WTC11 (cell line): ENCODE results near the gene OR4M2. TPM values are rescaled to one million over a fixed set of nuclear protein-coding genes. Genes with fewer than 3 reads are reported as not detected.
"Not testable (repeated sequence)": the region's sequence is repeated elsewhere in the genome, so short reads cannot be mapped to it uniquely, and the experiment has no call there.

Experiments used
- ATAC-seq: fragments of 200-7000 bp; cut with Tn5 transposase; 2 replicates; pipeline ENCODE4 v1.10.0; 2021; ENCODE audit warnings: mild to moderate bottlenecking, moderate library complexity
- Bru-seq: library from RNA; stranded (reverse); fragments of 400-500 nt; gene quantifications from one replicate; lab custom pipeline; 2021; lab: Mats Ljungman, UMichigan
- CTCF ChIA-PET: fragments of 300-600 bp; sonication (Branson Sonifier 250); formaldehyde crosslinking; loops from one replicate; lab custom pipeline; 2021; ENCODE audit warnings: antibody characterized with exemption; lab: Charles Lee
- POLR2A ChIA-PET: fragments of 350-600 bp; sonication (Branson Sonifier 250); formaldehyde crosslinking; loops from one replicate; lab custom pipeline; 2021; ENCODE audit warnings: antibody characterized with exemption; lab: Charles Lee
- DNase-seq: peaks from one replicate; pipeline ENCODE4 v3.0.0; 2021; ENCODE audit warnings: low spot score
- H3K27ac Mint-ChIP-seq: 2 replicates; pipeline ENCODE4 v1.8.0; 2021; ENCODE audit warnings: mixed read lengths
- H3K27me3 Mint-ChIP-seq: 2 replicates; pipeline ENCODE4 v1.8.0; 2021; ENCODE audit warnings: low read depth, mild to moderate bottlenecking, moderate library complexity, mixed read lengths
- H3K36me3 Mint-ChIP-seq: 2 replicates; pipeline ENCODE4 v1.8.0; 2021; ENCODE audit warnings: mixed read lengths
- H3K4me1 Mint-ChIP-seq: 2 replicates; pipeline ENCODE4 v1.8.0; 2022; ENCODE audit warnings: mixed read lengths
- H3K4me3 Mint-ChIP-seq: 2 replicates; pipeline ENCODE4 v1.8.0; 2021; ENCODE audit warnings: mild to moderate bottlenecking, moderate library complexity, mixed read lengths
- H3K9me3 Mint-ChIP-seq: 2 replicates; pipeline ENCODE4 v1.8.0; 2021; ENCODE audit warnings: mixed read lengths
- long read RNA-seq, 3 experiments: library from RNA in 1 of 3; library from capped mRNA in 1 of 3; library from polyadenylated mRNA in 1 of 3; unstranded in 2 of 3; stranded (forward) in 1 of 3; transcript quantifications; one replicate each; pipeline ENCODE4 v2.0.0, GENCODE V29; 2021
- total RNA-seq: library from RNA; stranded (reverse); gene quantifications from 3 replicates; pipeline ENCODE4 v1.2.3, GENCODE V29; 2021

The OR4M2 gene, protein sequence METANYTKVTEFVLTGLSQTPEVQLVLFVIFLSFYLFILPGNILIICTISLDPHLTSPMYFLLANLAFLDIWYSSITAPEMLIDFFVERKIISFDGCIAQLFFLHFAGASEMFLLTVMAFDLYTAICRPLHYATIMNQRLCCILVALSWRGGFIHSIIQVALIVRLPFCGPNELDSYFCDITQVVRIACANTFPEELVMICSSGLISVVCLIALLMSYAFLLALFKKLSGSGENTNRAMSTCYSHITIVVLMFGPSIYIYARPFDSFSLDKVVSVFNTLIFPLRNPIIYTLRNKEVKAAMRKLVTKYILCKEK
- total RNA-seq: not detected in 3 replicates
- not detected for Bru-seq, nascent RNA
- long read RNA-seq, experiment 1: 0 reads
- long read RNA-seq, experiment 2: 0 reads
- long read RNA-seq, experiment 3: 0 reads

DNA sequence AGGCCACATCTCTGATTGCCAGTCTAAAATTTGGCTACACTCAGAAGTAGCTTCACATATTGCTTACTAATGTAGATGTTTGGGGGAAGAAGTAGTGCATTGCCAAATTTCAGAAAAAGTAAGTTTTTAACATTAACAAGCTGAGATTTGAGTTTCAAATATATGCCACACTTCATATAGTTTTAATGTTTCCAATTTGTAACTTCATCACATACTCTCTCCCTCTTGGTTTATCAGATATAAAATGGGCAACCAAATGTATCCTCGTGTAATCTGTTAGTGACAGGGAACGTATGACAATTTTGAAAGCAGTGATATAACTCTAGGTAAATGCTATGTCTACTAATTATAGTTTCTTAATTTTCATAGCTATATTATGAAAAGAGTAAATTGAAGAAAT is at the start of gene OR4M2:
Gene OR4M2, plus strand, starts transcription at position 301 of the 400 bp plus-strand sequence. Its CDS starts 98 bp downstream, at position 399.
- H3K4me3 Mint-ChIP-seq, ATAC-seq, DNase-seq, H3K27me3 Mint-ChIP-seq, H3K4me1 Mint-ChIP-seq, H3K9me3 Mint-ChIP-seq, CTCF ChIA-PET, H3K36me3 Mint-ChIP-seq, POLR2A ChIA-PET, H3K27ac Mint-ChIP-seq: not testable (repeated sequence)

DNA sequence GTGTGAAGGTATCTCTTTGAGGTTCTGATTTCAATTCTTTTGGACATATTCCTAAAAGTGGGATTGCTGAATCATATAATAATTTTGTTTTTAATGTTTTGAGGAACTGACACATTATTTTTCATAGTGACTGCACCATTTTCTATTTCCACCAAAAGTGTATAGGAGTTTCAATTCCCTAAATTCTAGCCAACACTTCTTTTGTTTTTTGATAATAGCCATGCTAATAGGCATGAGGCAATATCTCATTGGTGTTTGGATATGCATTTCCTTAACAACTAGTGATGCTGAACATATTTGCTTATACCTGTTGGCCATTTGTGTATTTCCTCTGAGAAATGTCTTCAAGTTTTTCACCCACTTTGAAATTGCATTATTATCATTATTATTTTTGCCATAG is 11.1 kb upstream of the OR4M2 start:
- H3K36me3 Mint-ChIP-seq, H3K27me3 Mint-ChIP-seq, ATAC-seq, H3K4me1 Mint-ChIP-seq, H3K9me3 Mint-ChIP-seq, DNase-seq, H3K27ac Mint-ChIP-seq, CTCF ChIA-PET, POLR2A ChIA-PET, H3K4me3 Mint-ChIP-seq: not testable (repeated sequence)

DNA sequence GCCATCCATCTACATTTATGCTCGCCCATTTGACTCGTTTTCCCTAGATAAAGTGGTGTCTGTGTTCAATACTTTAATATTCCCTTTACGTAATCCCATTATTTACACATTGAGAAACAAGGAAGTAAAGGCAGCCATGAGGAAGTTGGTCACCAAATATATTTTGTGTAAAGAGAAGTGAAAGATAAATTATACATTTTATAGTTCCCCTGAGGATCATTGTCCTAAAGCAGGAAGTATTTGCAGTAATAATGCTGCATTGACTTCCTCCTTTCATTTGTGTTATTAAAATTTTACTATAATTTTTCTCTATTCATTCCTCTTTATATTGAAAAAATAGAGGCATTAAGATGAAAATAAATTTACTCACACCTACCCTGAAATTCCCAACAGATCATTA is 1.1 kb downstream of the OR4M2 start:
- CTCF ChIA-PET, ATAC-seq, H3K4me3 Mint-ChIP-seq, H3K27me3 Mint-ChIP-seq, DNase-seq, POLR2A ChIA-PET, H3K27ac Mint-ChIP-seq, H3K9me3 Mint-ChIP-seq, H3K4me1 Mint-ChIP-seq, H3K36me3 Mint-ChIP-seq: not testable (repeated sequence)

DNA sequence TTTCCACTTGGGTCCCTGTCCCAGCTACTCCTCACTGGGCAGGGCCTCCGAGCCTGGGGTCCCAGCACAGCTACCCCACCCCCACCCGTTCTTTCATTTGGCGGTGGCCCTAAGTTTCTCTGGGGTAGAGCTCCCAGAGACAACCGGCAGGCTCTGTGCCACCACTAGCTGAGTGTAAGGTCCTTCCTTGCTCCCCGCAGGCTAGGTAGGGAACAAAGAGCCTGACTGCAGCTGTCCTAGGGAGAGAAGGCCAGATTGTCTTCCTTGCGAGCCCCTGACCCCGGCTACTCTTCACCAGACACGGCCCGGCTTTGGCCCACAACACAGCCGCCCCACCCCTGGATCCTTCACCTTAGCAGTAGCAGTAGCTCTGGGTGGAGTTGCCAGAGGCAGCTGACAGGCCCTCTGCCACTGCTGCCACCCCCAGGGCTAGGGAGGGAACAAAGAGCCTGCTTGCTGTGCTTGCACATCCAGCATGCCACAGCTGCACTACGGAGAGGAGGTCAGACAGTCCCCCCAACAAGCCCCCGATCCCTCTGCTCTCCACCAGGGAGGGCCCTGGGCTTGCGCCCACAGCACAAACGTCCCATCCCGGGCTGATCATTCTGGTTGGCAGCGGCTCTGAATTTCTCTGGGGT is 18.4 kb downstream of the OR4M2 start:
- H3K4me1 Mint-ChIP-seq, H3K9me3 Mint-ChIP-seq, ATAC-seq, CTCF ChIA-PET, POLR2A ChIA-PET, H3K36me3 Mint-ChIP-seq, H3K4me3 Mint-ChIP-seq, H3K27ac Mint-ChIP-seq, H3K27me3 Mint-ChIP-seq, DNase-seq: not testable (repeated sequence)

DNA sequence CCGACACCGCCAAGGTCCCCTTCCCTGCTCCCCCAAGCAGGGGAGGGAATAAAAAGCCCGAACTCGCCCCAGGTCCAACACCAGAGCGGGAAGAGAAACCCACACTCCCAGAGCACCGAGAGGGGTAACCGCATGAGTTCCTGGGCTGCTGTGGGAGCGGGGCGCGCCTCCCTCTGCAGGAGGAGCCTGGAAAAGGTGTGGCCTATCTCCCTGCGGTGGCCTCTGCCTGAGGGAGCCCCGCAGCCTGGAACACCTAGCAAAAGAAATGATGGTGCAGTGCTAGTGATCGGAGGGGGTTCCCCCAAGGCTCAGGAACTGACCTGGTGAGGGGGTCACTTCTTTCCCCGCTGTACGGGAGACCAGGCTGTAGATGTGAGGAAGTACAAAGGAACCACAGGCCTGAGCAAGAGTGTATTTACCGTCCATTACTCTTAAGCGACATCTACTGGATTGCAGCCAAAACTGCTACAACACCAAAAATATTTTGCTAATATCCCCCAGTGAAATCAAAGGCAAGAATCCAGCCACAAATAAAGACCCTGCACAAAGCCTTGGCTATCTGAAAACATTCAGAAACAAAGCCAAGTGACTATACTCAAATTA is 19.1 kb downstream of the OR4M2 start:
- H3K4me3 Mint-ChIP-seq: not testable (repeated sequence)

DNA sequence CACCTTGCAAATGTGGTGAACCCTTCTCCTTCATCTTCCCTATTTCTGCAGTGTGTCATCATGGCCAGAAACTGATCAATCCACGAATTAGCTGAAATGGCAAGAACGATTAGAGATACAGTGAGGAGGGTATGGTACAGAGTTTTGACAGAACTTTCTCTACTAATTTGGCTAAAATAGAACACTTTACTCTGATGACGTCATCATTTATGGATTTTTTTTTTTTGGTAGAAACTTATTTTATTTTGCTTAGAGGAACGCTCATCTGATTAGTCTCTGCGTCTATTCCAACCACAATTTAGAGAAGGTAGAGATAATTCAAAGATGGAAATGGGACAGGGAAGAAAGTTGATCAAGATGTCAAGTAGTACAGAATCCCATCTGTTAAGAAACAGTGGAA is 41.7 kb downstream of the OR4M2 start:
- H3K36me3 Mint-ChIP-seq, H3K4me3 Mint-ChIP-seq, H3K4me1 Mint-ChIP-seq, POLR2A ChIA-PET, H3K27me3 Mint-ChIP-seq, CTCF ChIA-PET, H3K27ac Mint-ChIP-seq, DNase-seq, ATAC-seq, H3K9me3 Mint-ChIP-seq: not testable (repeated sequence)

More for the DNA sequence above, 19.1 kb downstream of the OR4M2 start:
- H3K27me3 Mint-ChIP-seq, CTCF ChIA-PET, H3K27ac Mint-ChIP-seq, POLR2A ChIA-PET, H3K36me3 Mint-ChIP-seq, ATAC-seq, H3K9me3 Mint-ChIP-seq, H3K4me1 Mint-ChIP-seq, DNase-seq: not testable (repeated sequence)

Other genes with a start within 250 kb of the OR4M2 start
- not detected in 3 replicates for gene POTEB, start 202.8 kb upstream of the OR4M2 start, total RNA-seq